ENCODE measurements around the gene BCKDK.

DNA sequence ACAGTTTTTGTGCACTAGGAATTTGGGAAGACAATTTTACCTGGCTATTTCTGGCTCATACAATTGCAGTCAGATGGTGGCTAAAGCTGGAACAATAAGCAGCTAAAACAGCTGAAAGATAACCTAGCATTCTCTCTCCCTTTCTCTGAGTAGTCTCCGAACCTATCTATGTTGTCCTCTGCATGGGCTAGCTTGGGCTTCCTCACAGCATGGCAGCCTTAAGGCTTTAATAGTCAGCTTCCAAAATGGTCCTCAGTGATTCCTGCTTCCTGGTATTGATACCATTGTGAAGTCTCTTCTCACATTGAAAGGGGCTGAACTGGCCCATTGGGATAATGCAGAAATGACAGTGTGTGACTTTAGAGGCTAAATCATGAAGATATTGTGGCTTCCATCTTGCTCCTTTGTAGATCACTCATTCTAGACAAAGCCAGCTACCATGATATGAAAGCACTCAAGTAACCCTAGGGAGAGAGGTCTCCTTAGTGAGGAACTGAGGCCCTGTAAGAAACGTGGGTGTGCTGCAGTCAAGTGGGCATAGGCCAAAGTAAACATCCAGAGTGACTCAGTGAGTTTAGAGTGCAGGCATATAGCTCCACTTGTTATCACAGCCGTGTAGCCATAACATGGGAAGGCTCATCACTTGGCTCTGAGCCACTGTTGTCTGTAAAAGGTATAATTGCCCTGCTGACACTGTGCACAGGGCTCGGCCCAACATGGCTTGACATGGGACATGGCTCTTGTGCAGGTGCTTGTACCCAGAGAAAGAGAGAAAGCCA, 8.1 kb upstream of the BCKDK start:
- TF ChIP-seq, protein P1, sequence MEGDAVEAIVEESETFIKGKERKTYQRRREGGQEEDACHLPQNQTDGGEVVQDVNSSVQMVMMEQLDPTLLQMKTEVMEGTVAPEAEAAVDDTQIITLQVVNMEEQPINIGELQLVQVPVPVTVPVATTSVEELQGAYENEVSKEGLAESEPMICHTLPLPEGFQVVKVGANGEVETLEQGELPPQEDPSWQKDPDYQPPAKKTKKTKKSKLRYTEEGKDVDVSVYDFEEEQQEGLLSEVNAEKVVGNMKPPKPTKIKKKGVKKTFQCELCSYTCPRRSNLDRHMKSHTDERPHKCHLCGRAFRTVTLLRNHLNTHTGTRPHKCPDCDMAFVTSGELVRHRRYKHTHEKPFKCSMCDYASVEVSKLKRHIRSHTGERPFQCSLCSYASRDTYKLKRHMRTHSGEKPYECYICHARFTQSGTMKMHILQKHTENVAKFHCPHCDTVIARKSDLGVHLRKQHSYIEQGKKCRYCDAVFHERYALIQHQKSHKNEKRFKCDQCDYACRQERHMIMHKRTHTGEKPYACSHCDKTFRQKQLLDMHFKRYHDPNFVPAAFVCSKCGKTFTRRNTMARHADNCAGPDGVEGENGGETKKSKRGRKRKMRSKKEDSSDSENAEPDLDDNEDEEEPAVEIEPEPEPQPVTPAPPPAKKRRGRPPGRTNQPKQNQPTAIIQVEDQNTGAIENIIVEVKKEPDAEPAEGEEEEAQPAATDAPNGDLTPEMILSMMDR (IDR thresholded peaks at IDR 0.05; ENCODE audit: low read depth, low read length) = no peak
- TF ChIP-seq POLR2A (IDR thresholded peaks at IDR 0.05; ENCODE audit: extremely low read depth, insufficient read length) = no peak
